IPS-NIHi11 (cell line): ENCODE measurements around the gene CUBN.

Source experiments
- DNase-seq: peaks from one replicate; pipeline ENCODE4 v3.0.0; 2012; ENCODE audit warnings: mixed read lengths, low spot score

CUBN gene

DNA sequence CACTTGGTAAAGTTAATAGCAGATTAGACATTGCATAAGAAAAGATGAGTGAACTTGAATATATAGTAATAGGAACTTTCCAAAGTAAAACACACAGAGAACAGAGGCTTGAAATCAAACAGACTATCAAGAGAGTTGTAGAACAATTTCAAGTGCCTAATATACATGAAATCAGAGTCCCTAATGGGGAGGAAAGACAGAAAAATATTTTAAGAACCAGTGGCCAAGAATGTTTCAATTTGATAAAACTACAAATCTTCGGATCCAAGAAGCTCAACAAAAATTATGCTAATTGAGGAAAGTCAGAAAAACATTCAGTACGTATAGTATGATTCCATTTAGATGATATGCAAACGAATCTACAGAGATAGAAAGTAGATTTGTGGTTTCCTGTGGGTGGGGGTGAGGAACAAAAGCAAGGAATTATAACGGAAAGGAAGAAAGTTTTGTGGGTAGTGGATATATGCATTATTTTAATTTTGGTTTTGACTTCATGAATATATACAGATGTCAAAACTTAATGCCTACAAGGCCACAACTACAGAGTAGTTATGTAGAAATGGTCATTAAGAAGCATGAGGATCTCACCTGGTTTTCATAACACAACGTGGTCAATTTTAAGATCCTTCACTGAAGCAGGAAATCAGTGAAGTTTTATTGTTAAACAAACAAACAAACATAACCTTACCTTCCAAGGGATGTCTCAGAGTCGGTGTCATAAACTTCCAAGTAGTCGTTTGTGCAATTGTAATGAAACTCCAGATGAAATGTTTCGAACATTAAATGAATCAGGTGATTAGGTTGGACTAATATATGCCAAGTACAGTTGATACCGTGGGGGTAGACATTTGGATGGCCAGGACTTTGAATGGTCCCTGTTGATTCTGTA lies 62.0 kb downstream of the CUBN start:
- DNase-seq, result no peak

DNA sequence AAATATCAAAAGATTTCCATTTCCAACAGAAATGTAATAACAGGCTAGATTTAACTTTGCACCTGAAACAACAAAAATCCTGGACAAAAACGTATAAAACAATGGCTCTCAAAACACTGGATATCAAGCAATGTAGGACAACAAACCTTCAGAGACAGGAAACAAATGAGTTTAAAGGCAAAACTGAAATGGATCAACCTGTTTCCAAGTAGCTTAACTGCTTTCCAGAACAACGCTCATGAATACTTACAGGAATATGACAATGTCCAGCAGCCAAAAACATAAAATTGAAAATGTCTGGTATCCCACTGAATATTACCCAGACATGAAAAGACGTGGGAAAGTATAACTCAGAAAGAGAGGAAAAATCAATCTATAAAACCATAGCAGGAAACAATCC lies 62.8 kb downstream of the CUBN start:
- no peak for DNase-seq

DNA sequence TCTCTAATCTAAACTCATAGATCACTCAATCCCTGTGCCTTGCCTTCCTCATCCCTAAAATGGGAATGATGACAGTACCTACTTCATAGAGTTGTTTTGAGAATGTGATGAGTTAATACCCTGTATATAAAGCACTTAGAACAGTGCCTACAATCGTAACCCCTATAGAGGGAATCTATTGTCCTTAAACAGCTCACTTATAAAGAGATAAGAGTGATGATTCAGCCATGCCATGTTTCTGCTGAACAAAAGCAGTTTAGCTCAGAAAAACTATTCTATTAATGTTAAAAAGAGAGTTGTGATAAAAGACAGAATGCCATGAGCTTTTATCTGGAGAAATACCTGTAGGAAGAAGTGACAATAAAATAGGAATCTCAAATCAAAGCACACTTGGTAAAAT lies 63.6 kb downstream of the CUBN start:
- DNase-seq, result no peak

DNA sequence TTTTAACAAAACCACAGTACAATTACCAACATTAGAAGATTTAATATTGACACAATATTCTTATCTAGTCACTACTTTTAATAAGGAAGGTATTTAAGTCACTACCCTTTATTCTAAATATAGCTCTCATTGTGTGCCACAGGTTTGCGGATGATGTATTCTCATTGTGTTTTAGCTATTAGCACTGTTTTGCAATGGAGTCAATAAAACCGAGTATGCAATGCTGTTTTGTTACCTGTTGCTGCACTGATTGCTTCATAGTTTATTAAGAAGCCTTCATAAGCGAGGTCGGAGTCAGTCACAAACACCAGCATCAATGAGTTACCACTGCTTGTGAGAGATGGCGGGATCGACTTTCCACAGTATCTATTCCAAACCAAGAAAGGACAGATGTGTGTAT lies 64.3 kb downstream of the CUBN start:
- DNase-seq, result no peak

DNA sequence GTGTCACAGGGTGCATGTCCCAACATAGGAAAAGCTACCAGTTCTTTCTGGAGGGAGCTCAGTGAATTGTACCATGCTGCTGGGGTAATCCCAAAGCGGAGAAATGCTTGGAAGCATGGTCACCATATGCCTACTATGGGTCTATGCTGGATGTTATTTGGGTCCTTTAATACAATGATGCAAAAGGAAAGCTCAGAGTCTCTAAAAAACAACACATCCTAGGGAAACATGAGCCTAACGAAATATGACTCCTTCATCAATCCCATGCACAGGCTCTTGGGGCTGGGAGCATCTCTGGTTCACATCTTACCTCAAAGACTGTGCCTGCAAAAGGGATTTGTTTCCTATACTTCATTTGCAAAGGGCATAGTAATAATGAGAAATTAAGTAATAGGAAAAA lies 65.2 kb downstream of the CUBN start:
- no peak for DNase-seq

DNA sequence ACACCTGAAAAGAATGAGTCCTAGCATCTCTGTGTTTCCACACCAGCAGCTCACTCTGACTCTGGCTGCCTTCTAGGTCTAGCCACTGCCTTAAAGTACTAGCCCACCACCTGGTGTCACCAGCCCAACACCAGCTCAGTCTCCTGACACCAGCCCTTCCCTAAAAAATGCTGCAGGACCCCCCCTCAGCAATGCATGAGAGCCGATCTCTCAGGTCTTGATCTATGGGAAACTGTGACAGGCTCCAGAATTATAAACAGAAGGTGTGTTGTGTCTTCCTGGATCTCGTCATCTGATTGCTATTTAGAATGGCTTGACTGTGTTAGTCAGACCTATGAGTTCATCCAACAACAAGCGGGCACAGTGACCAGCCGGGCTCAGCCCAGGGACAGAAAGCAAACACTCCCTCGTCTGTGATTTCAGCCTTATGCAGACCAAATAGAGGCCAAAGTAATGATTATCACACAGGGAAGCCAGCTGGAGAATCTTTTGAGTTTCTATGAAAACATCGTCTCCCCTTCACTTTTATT lies 66.6 kb downstream of the CUBN start:
- peak; percentile 38 for DNase-seq

DNA sequence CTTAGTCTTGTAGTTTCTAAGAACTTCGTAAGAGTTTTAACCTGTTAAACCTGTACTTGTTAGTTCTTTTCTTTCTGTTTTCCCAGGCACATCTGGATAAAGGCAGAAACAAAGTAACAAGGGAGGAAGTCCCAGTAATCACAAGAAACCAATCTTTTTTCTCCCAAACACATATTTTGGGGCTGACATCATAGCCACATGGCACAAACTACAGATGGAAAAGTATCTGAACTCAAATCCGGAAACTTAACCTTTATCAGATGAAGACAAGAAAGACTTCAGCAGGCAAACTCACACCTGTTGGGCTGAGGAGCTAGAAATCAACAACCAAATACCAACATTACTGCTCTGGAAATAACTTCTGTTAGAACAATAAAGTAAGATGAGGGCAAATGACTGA lies 67.1 kb downstream of the CUBN start:
- no peak for DNase-seq

DNA sequence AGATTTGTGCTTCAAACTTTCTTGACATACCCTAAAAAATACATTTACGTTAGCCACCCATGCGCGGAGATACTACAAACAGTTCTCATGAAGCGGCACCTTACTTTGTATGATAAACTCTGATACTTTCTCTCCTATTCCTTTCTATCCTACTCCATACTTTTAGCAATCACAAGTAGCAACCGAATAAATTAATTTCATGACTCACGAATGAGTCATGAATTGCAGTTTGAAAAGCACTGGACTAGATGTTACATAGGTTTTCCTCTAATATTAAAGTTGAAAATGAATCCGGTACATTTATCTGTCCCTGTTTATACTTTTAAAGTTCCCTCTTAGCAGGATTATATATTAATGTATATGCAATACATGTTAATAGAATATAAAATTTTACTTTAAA lies 67.6 kb downstream of the CUBN start:
- DNase-seq, result no peak

DNA sequence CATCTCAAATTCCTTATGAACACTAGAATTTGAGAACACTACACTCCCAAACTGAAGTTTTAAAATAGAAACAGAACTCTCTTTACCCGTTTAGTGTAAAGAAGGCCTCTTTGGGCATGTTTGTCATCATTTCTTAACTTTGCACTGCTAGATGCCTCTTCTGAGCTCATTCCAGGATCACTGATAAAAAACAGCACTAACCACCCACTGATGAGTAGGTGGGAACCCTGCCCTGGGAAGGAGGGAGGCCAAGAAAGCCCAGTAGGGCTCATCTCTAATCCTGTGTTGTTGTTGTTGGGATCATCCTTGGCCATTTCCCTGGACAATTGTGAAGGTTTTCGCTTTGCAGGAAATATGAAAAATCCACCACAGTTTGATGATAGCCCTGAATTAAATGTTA lies 68.2 kb downstream of the CUBN start:
- DNase-seq, result no peak

DNA sequence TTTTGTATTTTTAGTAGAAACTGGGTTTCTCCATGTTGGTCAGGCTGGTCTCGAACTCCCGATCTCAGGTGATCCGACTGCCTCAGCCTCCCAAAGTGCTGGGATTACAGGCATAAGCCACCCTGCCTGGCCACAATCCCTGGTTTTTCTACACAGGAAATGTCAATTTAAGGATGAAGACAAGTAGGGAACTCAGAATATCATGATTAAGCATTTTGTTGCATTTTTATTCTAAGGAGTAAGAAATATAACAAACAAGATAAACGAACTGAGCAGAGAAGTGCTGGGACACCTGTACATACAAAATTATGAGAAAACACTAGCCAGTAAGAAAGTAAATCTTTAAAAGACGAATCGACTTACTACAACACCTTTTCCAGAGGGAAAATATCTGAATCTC lies 69.3 kb downstream of the CUBN start:
- DNase-seq, result no peak

DNA sequence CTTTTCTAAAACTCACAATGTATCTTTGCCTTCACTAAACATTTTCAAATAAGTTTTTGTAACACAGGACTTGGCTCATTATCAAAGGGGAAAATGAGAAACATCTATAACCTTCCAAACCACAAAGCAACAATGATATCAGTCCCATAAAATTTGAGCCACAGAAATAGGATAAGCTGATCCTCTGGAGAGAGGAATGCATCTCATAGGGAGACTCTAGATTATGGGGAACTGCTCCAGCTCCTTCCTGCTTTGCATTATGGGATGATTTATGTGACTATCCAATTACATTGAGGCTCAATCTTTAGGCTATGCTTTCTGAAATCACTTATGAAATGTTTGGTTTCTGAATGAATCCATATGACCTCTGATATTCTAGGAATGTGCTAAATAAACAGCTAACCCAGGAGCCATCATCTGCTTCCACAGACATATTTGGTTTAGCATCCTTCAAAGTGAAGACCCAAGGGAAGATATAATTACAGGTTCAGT lies 70.4 kb downstream of the CUBN start:
- DNase-seq, result no peak

DNA sequence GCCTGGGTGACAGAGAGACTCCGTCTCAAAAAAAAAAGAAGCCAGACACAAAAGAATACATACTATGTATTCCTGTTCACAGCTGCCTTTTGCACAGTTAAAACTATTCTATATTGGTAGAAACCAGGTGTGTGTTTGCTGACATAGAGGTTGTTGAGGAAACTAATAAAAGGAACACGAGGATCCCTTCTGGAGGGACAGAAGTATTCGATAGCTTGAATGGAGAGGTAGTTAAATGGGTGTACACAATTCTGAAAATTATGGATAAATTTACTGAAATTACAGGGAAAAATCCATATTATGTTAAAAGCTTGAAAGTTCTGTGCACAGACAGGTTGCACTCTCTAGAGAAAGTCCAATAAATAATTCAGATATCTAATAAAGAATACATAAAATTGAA lies 71.5 kb downstream of the CUBN start:
- DNase-seq, result no peak

DNA sequence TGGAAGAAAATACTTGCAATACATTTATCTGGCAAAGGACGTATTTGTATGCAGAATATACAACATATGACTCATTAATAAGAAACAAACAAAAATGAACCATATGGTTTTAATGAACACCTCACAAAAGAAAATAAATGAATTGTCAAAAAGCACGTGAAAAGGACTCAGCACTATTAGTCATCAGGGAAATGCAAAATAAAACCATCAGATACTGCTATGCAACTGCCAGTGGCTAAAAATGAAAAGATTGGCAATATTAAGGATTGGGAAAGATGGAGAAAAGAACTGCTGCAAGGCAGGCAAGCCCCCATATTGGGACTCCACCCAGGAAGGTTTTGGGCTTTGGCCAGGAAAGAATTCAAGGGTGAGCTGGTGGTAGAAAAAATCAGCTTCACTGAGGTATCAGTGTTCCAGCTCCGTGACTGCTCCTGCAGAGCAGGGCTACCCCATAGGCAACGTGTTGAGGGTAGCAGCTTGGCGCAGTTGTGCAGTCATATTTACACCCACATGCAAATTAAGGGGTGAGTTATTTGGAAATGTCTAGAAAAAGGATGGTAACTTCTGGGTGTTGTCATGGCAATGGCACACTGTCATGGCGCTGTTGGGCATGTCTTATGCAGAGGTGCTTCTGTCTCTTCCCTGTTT lies 72.7 kb downstream of the CUBN start:
- no peak for DNase-seq

DNA sequence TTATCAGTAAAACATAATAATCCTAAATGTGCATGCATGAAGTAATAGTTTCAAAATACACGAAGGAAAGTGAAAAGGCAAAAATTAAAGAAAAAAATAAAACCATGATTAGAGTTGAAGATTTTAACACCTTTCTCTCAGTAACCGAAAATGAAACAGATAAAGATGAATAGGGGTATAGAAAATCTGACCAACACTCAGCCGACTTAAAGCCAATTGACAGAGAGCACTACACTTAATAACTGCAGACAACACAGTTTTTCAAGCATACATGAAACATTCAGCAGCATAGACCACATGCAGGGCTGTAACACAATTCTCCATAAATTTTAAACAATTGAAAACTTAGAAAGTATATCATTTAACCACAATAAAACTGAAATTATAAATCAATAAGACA lies 76.1 kb downstream of the CUBN start:
- DNase-seq, result no peak

DNA sequence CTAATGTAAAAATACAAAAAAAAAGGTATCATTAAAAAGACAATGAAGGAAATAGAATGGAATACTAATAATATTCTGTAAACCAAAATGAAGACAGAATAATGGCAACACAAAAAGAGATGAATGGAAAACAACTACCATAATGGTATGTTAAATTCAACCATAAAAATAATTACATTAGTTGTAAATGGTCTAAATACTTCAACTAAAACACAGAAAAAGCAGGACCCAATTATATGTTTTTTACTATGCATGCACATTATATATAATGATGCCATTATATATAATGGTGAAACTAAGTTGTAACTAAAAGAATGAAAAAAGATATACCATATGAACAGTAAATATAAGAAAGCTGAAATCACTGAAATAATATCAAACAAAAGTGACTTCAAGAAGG lies 76.5 kb downstream of the CUBN start:
- no peak for DNase-seq

DNA sequence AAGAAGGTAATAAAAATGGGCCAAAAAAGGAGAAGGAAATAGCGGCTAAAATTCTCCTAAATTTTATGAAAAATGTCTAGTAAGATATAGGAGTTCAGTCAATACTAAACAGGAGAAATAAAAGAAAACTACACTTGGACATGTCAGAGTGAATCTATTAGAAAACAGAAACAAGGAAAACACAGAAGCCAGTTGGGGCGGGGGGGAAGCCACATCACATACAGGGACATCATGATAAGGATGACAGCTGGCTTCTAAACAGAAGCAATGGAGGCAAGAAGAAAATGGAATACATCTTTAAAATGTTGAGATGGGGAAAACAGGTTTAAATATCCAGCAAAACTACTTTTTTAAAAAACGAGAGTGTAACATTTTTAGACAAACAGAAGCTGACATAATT lies 77.8 kb downstream of the CUBN start:
- no peak for DNase-seq

DNA sequence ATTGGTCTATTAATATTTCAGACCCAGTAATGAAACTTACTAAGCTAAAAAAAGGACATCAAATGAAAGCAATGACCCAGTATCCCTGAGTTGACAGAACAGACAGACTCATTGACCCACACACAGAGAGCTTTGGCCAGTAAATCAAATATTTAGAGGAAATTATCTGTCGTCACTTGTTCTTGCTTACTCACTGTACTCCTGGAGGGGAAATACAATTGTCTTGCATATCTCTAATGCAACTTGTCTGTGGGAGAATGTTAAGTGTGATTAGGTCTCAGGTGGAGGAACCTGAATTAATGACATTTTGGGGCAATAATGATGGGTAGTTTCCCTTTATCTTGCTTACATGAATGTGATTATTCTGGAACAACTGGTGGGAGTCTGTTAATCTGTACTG lies 80.4 kb downstream of the CUBN start:
- DNase-seq, result no peak

DNA sequence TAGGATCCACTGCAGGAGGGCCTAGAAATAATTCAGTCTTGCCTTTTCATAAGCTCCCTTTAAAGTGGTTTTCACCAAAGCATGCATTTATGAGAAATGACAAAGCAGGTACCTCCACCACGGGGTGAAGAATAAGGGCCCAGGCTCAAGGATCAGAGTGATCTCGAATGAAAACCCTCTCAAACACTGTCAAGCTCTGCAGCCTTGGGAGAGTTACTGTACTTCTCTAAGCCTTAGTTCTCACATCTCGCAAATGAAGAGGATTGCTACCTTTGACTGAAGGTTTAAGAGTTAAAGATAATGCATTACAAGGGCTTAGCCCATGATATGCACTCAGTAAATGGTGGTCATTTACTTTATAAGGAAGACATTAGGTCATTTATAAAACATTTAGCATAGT lies 81.7 kb downstream of the CUBN start:
- no peak for DNase-seq

DNA sequence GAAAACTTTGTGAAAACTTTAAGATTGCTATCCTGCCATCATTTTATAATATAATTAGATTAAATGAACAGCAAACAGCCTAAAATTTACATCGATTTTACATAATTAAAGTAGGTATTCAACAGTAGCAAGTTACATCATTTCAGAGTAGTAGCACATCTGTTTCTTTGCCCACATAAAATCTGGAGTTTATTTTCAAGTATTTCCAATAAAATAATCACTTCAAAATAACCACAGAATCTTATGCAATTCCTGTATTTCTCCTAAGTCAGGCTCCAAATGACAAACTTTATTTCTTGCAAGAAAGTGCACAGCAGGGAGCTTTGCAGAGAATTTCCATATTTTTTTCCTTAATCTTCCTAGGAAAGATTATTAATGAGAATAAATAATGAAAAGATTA lies 82.6 kb downstream of the CUBN start:
- no peak for DNase-seq

DNA sequence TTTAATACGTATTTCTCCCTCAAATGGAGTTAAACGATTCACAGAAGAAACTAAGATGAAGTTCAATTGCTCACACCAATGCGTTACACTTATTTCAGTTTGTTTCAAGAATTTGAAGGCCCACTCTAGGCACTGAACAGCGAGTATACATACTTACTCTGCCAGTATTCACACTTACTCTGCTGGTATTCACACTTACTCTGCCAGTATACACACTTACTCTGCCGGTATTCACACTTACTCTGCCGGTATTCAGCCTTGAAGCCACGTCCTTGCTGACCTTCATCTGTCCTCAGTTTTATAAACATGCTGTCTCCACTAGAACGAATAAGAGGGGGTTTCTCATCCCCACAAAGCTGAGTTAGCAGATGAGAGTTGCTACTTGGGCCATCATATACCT lies 86.0 kb downstream of the CUBN start:
- DNase-seq, result no peak

DNA sequence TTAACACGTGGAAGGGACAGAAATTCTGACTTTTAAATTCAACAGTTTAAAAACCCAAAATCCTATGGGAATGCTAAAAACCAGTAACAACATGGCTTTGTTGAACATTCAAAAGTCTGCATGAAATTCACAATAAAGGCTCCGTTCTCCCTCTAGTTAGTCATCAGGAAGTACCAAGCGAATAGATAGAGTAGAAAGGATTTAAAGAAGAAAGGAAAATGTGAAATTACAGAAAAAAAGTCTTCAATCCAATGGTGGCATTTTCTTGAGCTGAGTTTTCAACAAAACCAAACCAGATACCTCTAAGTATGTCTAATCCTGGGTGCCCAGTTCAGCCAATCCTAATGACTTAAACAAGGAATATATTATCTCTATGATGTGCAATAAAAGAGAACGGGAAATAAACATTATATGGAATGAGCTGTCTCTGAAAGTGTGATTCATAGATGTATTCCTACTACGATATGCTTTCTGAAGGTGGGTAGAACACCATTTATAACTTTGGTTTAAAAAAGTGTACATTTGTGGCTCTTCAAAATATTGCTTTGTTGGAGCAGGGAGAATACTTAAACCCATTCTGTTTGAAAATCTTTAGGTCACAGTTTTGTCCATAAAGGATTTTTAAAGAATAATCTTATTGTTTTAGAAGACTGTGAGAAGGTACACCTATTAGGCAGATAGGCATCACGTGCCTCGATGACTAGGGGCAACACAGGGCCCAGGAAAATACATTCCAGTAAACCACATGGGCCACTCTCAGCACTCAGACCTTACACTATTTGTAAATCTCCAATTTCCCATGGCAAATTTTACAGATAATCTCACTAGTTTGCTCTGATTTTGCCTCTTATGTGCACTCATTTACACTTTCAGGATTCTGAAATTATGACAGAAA lies 87.7 kb downstream of the CUBN start:
- no peak for DNase-seq

DNA sequence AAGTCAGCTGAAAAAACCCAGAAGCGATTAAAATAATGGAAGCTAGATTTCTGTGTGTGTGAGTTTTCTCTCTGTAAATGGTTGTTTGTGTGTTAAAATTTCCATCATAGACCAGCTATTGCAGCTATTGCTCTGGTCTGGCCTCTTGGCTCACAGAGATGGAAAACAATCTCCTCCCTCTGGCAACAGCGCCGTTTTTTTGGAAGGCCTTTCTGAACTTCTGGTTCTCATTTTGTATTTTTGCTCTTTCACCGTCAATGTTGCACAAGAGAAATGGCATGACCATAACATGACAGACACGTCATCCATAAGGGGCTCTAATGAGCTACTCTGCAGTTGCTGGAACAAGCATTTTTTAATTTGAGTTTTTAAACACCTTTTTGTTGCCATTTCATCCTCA lies 91.0 kb downstream of the CUBN start:
- DNase-seq, result no peak
